ENCODE measurements around the gene MYCBP. TPM values are rescaled to one million over a fixed set of nuclear protein-coding genes. Genes with fewer than 3 reads are reported as not detected.
"Not testable (repeated sequence)": the region's sequence is repeated elsewhere in the genome, so short reads cannot be mapped to it uniquely, and the experiment has no call there.

The MYCBP gene
- total RNA-seq, 1 donor from 2014 or later = 0.64 TPM

- no peak overlapping the region for H3K27ac ChIP-seq
- no peak for DNase-seq (ENCODE audit: low spot score in 2 of 2)
- H3K4me1 ChIP-seq = peaks cover 0 to 10% of the 10 kb centered on the region in 2 donors
- no peaks in the 10 kb centered on the region for H3K27me3 ChIP-seq
- H3K36me3 ChIP-seq = peaks cover 28 to 72% of the 10 kb centered on the region in 2 donors
- TF ChIP-seq CTCF (IDR thresholded peaks at IDR 0.05) = no peak
- no peaks in the 10 kb centered on the region for H3K9me3 ChIP-seq
- intact Hi-C loops (cut with DNase I) = loop anchor here (10.0 kb wide), 2 partner anchors 172 to 838 kb away; partner anchors contain the start of genes NDUFS5 and UTP11
- H3K4me3 ChIP-seq = no peak overlapping the region
Measured at GRCh38 chr1:38852780-38853179, 20.4 kb downstream of the MYCBP start.

- H3K4me1 ChIP-seq = no peaks in the 10 kb centered on the region
- intact Hi-C loops (cut with DNase I) = no loop called here
- no peaks in the 10 kb centered on the region for H3K27me3 ChIP-seq
- no peak for DNase-seq (ENCODE audit: low spot score in 2 of 2)
- H3K36me3 ChIP-seq = peaks cover 24 to 84% of the 10 kb centered on the region in 2 donors
- no peak overlapping the region for H3K27ac ChIP-seq
- TF ChIP-seq CTCF (IDR thresholded peaks at IDR 0.05) = no peak
- no peaks in the 10 kb centered on the region for H3K9me3 ChIP-seq
- H3K4me3 ChIP-seq = no peak overlapping the region
Measured at GRCh38 chr1:38848071-38848470, 25.1 kb downstream of the MYCBP start.

GRCh38 chr1:38846210-38846609, 26.9 kb downstream of the MYCBP start:
- DNase-seq (ENCODE audit: low spot score in 2 of 2) = no peak
- TF ChIP-seq CTCF (IDR thresholded peaks at IDR 0.05) = no peak
- H3K36me3 ChIP-seq = peaks cover 30 to 85% of the 10 kb centered on the region in 2 donors
- H3K9me3 ChIP-seq = no peaks in the 10 kb centered on the region
- H3K4me3 ChIP-seq = no peak overlapping the region
- no peaks in the 10 kb centered on the region for H3K4me1 ChIP-seq
- no peaks in the 10 kb centered on the region for H3K27me3 ChIP-seq
- no peak overlapping the region for H3K27ac ChIP-seq
- intact Hi-C loops (cut with DNase I) = no loop called here

- intact Hi-C loops (cut with DNase I); H3K9me3 ChIP-seq: not testable (repeated sequence)
- H3K36me3 ChIP-seq = peaks cover 27 to 78% of the 10 kb centered on the region in 2 donors
Measured at GRCh38 chr1:38845088-38845487, 28.1 kb downstream of the MYCBP start.

GRCh38 chr1:38840281-38840680, 32.9 kb downstream of the MYCBP start:
- Histone ChIP-seq H3K9me3 (no peaks in the 10 kb centered on the region), H3K36me3 (peaks cover 31 to 58% of the 10 kb centered on the region in 2 donors), H3K27ac (no peak overlapping the region), H3K4me3 (no peak overlapping the region), H3K27me3 (no peaks in the 10 kb centered on the region), H3K4me1 (no peaks in the 10 kb centered on the region)
- DNase-seq (ENCODE audit: low spot score in 2 of 2) = no peak
- intact Hi-C loops (cut with DNase I) = no loop called here
- no peak for TF ChIP-seq CTCF (IDR thresholded peaks at IDR 0.05)

More at GRCh38 chr1:38845088-38845487, 28.1 kb downstream of the MYCBP start:
- not testable (repeated sequence) for DNase-seq (ENCODE audit: low spot score in 2 of 2); H3K4me3 ChIP-seq; H3K27me3 ChIP-seq; H3K27ac ChIP-seq; H3K4me1 ChIP-seq

- TF ChIP-seq CTCF (IDR thresholded peaks at IDR 0.05) = no peak
- Histone ChIP-seq H3K9me3 (no peaks in the 10 kb centered on the region), H3K27me3 (no peaks in the 10 kb centered on the region), H3K4me3 (no peak overlapping the region), H3K27ac (no peak overlapping the region), H3K4me1 (no peaks in the 10 kb centered on the region), H3K36me3 (peaks cover 28 to 50% of the 10 kb centered on the region in 2 donors)
- DNase-seq (ENCODE audit: low spot score in 2 of 2) = no peak
- intact Hi-C loops (cut with DNase I) = no loop called here
Measured at GRCh38 chr1:38839363-38839762, 33.8 kb downstream of the MYCBP start.

- intact Hi-C loops (cut with DNase I); DNase-seq (ENCODE audit: low spot score in 2 of 2); H3K4me1 ChIP-seq; H3K27me3 ChIP-seq; H3K9me3 ChIP-seq; H3K4me3 ChIP-seq; H3K27ac ChIP-seq: not testable (repeated sequence)
- peaks cover 17 to 30% of the 10 kb centered on the region in 2 donors for H3K36me3 ChIP-seq
Measured at GRCh38 chr1:38836316-38836715, 36.8 kb downstream of the MYCBP start.

All from ascending aorta (tissue), 2 donors.